DOHH2 (cell line): ENCODE data around the gene ZER1.

ENCODE experiments used
- H3F3A ChIP-seq: fragments of 200-600 bp; sonication (generic), shearing (Covaris generic); 2 replicates; pipeline ENCODE4 v1.6.0; 2016; ENCODE audit warnings: antibody characterized with exemption, mild to moderate bottlenecking; ENCODE audit not compliant: control insufficient read depth, insufficient read depth
- H3K27ac ChIP-seq: fragments of 200-600 bp; sonication (generic); 2 replicates; pipeline ENCODE4 v1.5.1; 2014; ENCODE audit warnings: low read depth, mild to moderate bottlenecking, low read length, moderate library complexity
- H3K27me3 ChIP-seq: fragments of 200-600 bp; sonication (generic); 2 replicates; pipeline ENCODE4 v1.6.1; 2014; ENCODE audit warnings: mild to moderate bottlenecking, low read length, mixed read lengths; ENCODE audit not compliant: control insufficient read depth
- H3K36me3 ChIP-seq: fragments of 200-600 bp; sonication (generic); 2 replicates; pipeline ENCODE4 v1.6.1; 2014; ENCODE audit warnings: mild to moderate bottlenecking, low read length, moderate library complexity, mixed read lengths; ENCODE audit not compliant: control insufficient read depth
- H3K4me1 ChIP-seq: fragments of 200-600 bp; sonication (generic); 2 replicates; pipeline ENCODE4 v1.6.1; 2014; ENCODE audit warnings: mild to moderate bottlenecking, low read length, mixed read lengths; ENCODE audit not compliant: control insufficient read depth
- H3K4me2 ChIP-seq: fragments of 200-600 bp; sonication (generic); 2 replicates; pipeline ENCODE4 v1.6.0; 2014; ENCODE audit warnings: mild to moderate bottlenecking, low read length, moderate library complexity
- H3K4me3 ChIP-seq: fragments of 200-600 bp; sonication (generic); 2 replicates; pipeline ENCODE4 v1.5.1; 2014; ENCODE audit warnings: mild to moderate bottlenecking, low read length, mixed read lengths
- H3K79me2 ChIP-seq: fragments of 200-600 bp; sonication (generic); 2 replicates; pipeline ENCODE4 v1.6.1; 2014; ENCODE audit warnings: mild to moderate bottlenecking, low read length, mixed read lengths; ENCODE audit not compliant: control insufficient read depth
- H3K9me2 ChIP-seq: fragments of 200-600 bp; sonication (generic); replicated peaks from 2 replicates; pipeline ENCODE4 v1.6.1; 2014; ENCODE audit warnings: mild to moderate bottlenecking, low read length, mixed read lengths; ENCODE audit not compliant: control insufficient read depth
- H3K9me3 ChIP-seq: fragments of 200-600 bp; sonication (generic); 2 replicates; pipeline ENCODE4 v1.6.1; 2014; ENCODE audit warnings: antibody characterized with exemption, low read length, mixed read lengths; ENCODE audit not compliant: control insufficient read depth, insufficient read depth
- H4K20me1 ChIP-seq: fragments of 200-600 bp; sonication (generic); 2 replicates; pipeline ENCODE4 v1.6.0; 2014; ENCODE audit warnings: low read depth, mild to moderate bottlenecking, antibody characterized with exemption, low read length, moderate library complexity; ENCODE audit not compliant: control insufficient read depth, insufficient read depth
- CTCF ChIP-seq: fragments of 200-600 bp; sonication (generic); IDR thresholded peaks from one replicate; pipeline ENCODE4 v1.5.1; 2014; ENCODE audit warnings: antibody characterized with exemption, mild to moderate bottlenecking, low read depth, low read length; ENCODE audit not compliant: poor library complexity, severe bottlenecking
- EZH2phosphoT487 ChIP-seq: fragments of 200-600 bp; sonication (generic); IDR thresholded peaks from 2 replicates; pipeline ENCODE4 v1.6.1; 2017; ENCODE audit warnings: borderline replicate concordance, mild to moderate bottlenecking, antibody characterized with exemption, low read length, moderate library complexity, mixed read lengths

Gene ZER1

GRCh38 chr9:128705051-128705965 is 66.4 kb downstream of the ZER1 start:
- Histone ChIP-seq H3K27ac (no peak overlapping the region), H3K4me3 (no peak overlapping the region), H3K36me3 (no peaks in the 10 kb centered on the region), H3K9me2 (no peaks in the 10 kb centered on the region), H3K27me3 (no peaks in the 10 kb centered on the region), H3K9me3 (no peaks in the 10 kb centered on the region), H3F3A (peaks cover 4% of the 10 kb centered on the region), H4K20me1 (no peaks in the 10 kb centered on the region), H3K4me2 (no peak overlapping the region), H3K79me2 (peaks cover 3% of the 10 kb centered on the region; the same call in 1 of the 2 replicates), H3K4me1 (peaks cover 13% of the 10 kb centered on the region)
- TF ChIP-seq EZH2phosphoT487, result no peak
- TF ChIP-seq CTCF, result no peak

- H3K9me2 ChIP-seq, result no peaks in the 10 kb centered on the region
- H3K4me1 ChIP-seq, result peaks cover 13% of the 10 kb centered on the region
- TF ChIP-seq EZH2phosphoT487, result no peak
- no peak for TF ChIP-seq CTCF
- H3F3A ChIP-seq, result peaks cover 8% of the 10 kb centered on the region
- no peaks in the 10 kb centered on the region for H3K27me3 ChIP-seq
- H3K79me2 ChIP-seq, result peaks cover 3% of the 10 kb centered on the region; the same call in 1 of the 2 replicates
- H3K4me2 ChIP-seq, result no peak overlapping the region
- no peak overlapping the region for H3K4me3 ChIP-seq
- no peak overlapping the region for H3K27ac ChIP-seq
- H4K20me1 ChIP-seq, result no peaks in the 10 kb centered on the region
- no peaks in the 10 kb centered on the region for H3K9me3 ChIP-seq
- no peaks in the 10 kb centered on the region for H3K36me3 ChIP-seq
Observed at GRCh38 chr9:128704356-128704670, 67.4 kb downstream of the ZER1 start.

GRCh38 chr9:128703616-128704355 is 67.9 kb downstream of the ZER1 start:
- H3K79me2 ChIP-seq, result peaks cover 3% of the 10 kb centered on the region; the same call in 1 of the 2 replicates
- H3K9me2 ChIP-seq, result no peaks in the 10 kb centered on the region
- peak overlapping the region; percentile 93 for H3K4me3 ChIP-seq
- H3K36me3 ChIP-seq, result no peaks in the 10 kb centered on the region
- no peaks in the 10 kb centered on the region for H3K27me3 ChIP-seq
- H3K27ac ChIP-seq, result no peak overlapping the region
- peaks cover 13% of the 10 kb centered on the region for H3K4me1 ChIP-seq
- H3K9me3 ChIP-seq, result no peaks in the 10 kb centered on the region
- no peaks in the 10 kb centered on the region for H4K20me1 ChIP-seq
- no peak for TF ChIP-seq EZH2phosphoT487
- TF ChIP-seq CTCF, result no peak
- H3F3A ChIP-seq, result peaks cover 12% of the 10 kb centered on the region
- peak overlapping the region; percentile 87 for H3K4me2 ChIP-seq
